HepG2 (cell line): ENCODE data around the gene SMCO1. TPM values are rescaled to one million over a fixed set of nuclear protein-coding genes. Genes with fewer than 3 reads are reported as not detected.

Experiments used
- ATAC-seq: fragments of 200-7000 bp; cut with Tn5 transposase; 3 replicates; pipeline ENCODE4 v1.9.1; 2020; ENCODE audit warnings: mild to moderate bottlenecking, moderate library complexity
- BruUV-seq: library from RNA; stranded (reverse); fragments of 400-500 nt; replicated peaks from 2 replicates; lab custom pipeline; 2021; lab: Mats Ljungman, UMichigan
- CTCF ChIA-PET: fragments of 300-600 bp; formaldehyde crosslinking; extraction: SDS; loops from one replicate; lab custom pipeline; 2021; ENCODE audit warnings: low total read pairs, inconsistent platforms, low intra/inter-chr PET ratio; lab: Yijun Ruan, JAX
- POLR2A ChIA-PET: fragments of 350-600 bp; sonication (Branson Sonifier 250); formaldehyde crosslinking; loops from one replicate; lab custom pipeline; 2020; ENCODE audit warnings: antibody characterized with exemption, inconsistent platforms; lab: Yijun Ruan, JAX
- DNase-seq: peaks from one replicate; pipeline ENCODE4 v3.0.0-alpha.2; 2015; ENCODE audit warnings: low spot score
- FAIRE-seq: peaks from 3 replicates; lab custom pipeline; 2011; peaks lifted over from hg19 to GRCh38; lab: Jason Lieb, UNC
- H2AFZ ChIP-seq: one replicate; pipeline ENCODE4 v1.6.1; 2011; ENCODE audit warnings: low read length, inconsistent platforms
- H3K27ac ChIP-seq: fragments of 300-600 bp; 3 replicates; pipeline ENCODE4 v1.8.0; 2011; ENCODE audit warnings: mixed run types, mild to moderate bottlenecking, mixed read lengths, low read length, inconsistent platforms; ENCODE audit not compliant: insufficient read depth; ENCODE audit errors: extremely low read length
- H3K27me3 ChIP-seq, 2 experiments: fragments of 200-600 bp in 1 of 2; 2 replicates in 1 of 2; 3 replicates in 1 of 2; pipeline versions ENCODE4 v1.6.0 to v1.8.0; 2011; ENCODE audit warnings: low read length in 2 of 2, mild to moderate bottlenecking in 2 of 2, moderate library complexity in 2 of 2, inconsistent platforms in 1 of 2; ENCODE audit not compliant: insufficient read depth in 2 of 2, control insufficient read depth in 1 of 2
- H3K36me3 ChIP-seq, 2 experiments: fragments of 200-600 bp in 1 of 2; replicated peaks in 1 of 2; 2 replicates in 1 of 2; 3 replicates in 1 of 2; pipeline versions ENCODE4 v1.5.1 to v1.8.0; 2011; ENCODE audit warnings: low read length in 2 of 2, inconsistent platforms in 1 of 2; ENCODE audit not compliant: insufficient read depth in 2 of 2, control insufficient read depth in 1 of 2
- H3K4me1 ChIP-seq: 2 replicates; pipeline ENCODE4 v1.5.1; 2012; ENCODE audit warnings: low read length, inconsistent platforms; ENCODE audit not compliant: insufficient read depth
- H3K4me2 ChIP-seq: 2 replicates; pipeline ENCODE4 v1.6.0; 2011; ENCODE audit warnings: low read depth, low read length, inconsistent platforms
- H3K4me3 ChIP-seq, 3 experiments: fragments of 200-600 bp in 1 of 3; sonication (generic), shearing (Covaris generic) in 1 of 3; replicated peaks in 1 of 3; 2 replicates each; pipeline ENCODE4 v1.5.1; 2011 to 2016; ENCODE audit warnings: low read length in 3 of 3, inconsistent platforms in 2 of 3, low read depth in 2 of 3, mild to moderate bottlenecking in 2 of 3, control low read depth in 1 of 3, mixed read lengths in 1 of 3; ENCODE audit not compliant: insufficient read depth in 1 of 3
- H3K79me2 ChIP-seq: one replicate; pipeline ENCODE4 v1.6.1; 2011; ENCODE audit warnings: low read length, inconsistent platforms; ENCODE audit not compliant: insufficient read depth
- H3K9ac ChIP-seq: 2 replicates; pipeline ENCODE4 v1.6.0; 2011; ENCODE audit warnings: mild to moderate bottlenecking, low read depth, low read length, inconsistent platforms; ENCODE audit not compliant: insufficient read depth
- H3K9me3 ChIP-seq: 2 replicates; pipeline ENCODE4 v1.5.1; 2012; ENCODE audit warnings: mild to moderate bottlenecking, low read length
- H4K20me1 ChIP-seq: 2 replicates; pipeline ENCODE4 v1.6.0; 2011; ENCODE audit warnings: inconsistent platforms, mild to moderate bottlenecking, low read length, moderate library complexity; ENCODE audit not compliant: insufficient read depth
- ATF1 ChIP-seq: IDR thresholded peaks from 2 replicates; pipeline ENCODE4 v1.6.1; 2016; ENCODE audit warnings: mild to moderate bottlenecking, control low read depth
- ATF7 ChIP-seq, 2 experiments: fragments of 450-650 bp in 1 of 2; sonication (generic) in 1 of 2; formaldehyde crosslinking in 1 of 2; IDR thresholded peaks; 2 replicates each; pipeline versions ENCODE4 v1.4.0 to v1.6.1; 2016 to 2020; ENCODE audit warnings: antibody characterized with exemption in 1 of 2, mild to moderate bottlenecking in 1 of 2, missing genetic modification reagents in 1 of 2
- ATF7-NPFF ChIP-seq: sonication (generic); formaldehyde crosslinking; IDR thresholded peaks from 2 replicates; pipeline ENCODE4 v1.8.1; 2023; ENCODE audit warnings: mild to moderate bottlenecking, low read depth, missing genetic modification reagents, moderate library complexity
- ERF ChIP-seq: IDR thresholded peaks from 2 replicates; pipeline ENCODE4 v1.6.1; 2018; ENCODE audit warnings: missing biosample characterization, missing genetic modification reagents
- FLYWCH1 ChIP-seq: sonication (generic); formaldehyde crosslinking; IDR thresholded peaks from 2 replicates; pipeline ENCODE4 v1.8.1; 2023; ENCODE audit warnings: mild to moderate bottlenecking, missing genetic modification reagents
- GABPB1 ChIP-seq: IDR thresholded peaks from 2 replicates; pipeline ENCODE4 v1.6.1; 2016; ENCODE audit warnings: mild to moderate bottlenecking, missing genetic modification reagents, moderate library complexity, missing compliant biosample characterization
- HES4 ChIP-seq: sonication (generic); formaldehyde crosslinking; IDR thresholded peaks from 2 replicates; pipeline ENCODE4 v1.9.0; 2021; ENCODE audit warnings: mild to moderate bottlenecking, missing genetic modification reagents, borderline replicate concordance
- HNRNPL ChIP-seq: fragments of 200-400 bp; formaldehyde crosslinking; IDR thresholded peaks from 2 replicates; pipeline ENCODE4 v1.6.1; 2017; ENCODE audit warnings: mild to moderate bottlenecking, low read depth, low read length
- NFYB ChIP-seq: sonication (generic); formaldehyde crosslinking; IDR thresholded peaks from 2 replicates; pipeline ENCODE4 v1.4.0; 2020; ENCODE audit warnings: missing genetic modification reagents
- RBAK ChIP-seq: sonication (generic); formaldehyde crosslinking; IDR thresholded peaks from 2 replicates; pipeline ENCODE4 v1.5.1; 2020; ENCODE audit warnings: mild to moderate bottlenecking, missing genetic modification reagents
- RBM39 ChIP-seq: fragments of 200-400 bp; formaldehyde crosslinking; IDR thresholded peaks from one replicate; pipeline ENCODE4 v1.6.1; 2018; ENCODE audit warnings: antibody characterized with exemption, mild to moderate bottlenecking, low read depth, low read length; ENCODE audit not compliant: poor library complexity, severe bottlenecking
- SMARCE1 ChIP-seq: fragments of 450-650 bp; IDR thresholded peaks from 2 replicates; pipeline ENCODE4 v1.6.1; 2017; ENCODE audit warnings: borderline replicate concordance
- SP4 ChIP-seq: sonication (generic); formaldehyde crosslinking; IDR thresholded peaks from 2 replicates; pipeline ENCODE4 v1.8.1; 2023; ENCODE audit warnings: mild to moderate bottlenecking, missing genetic modification reagents
- STAT5B ChIP-seq: sonication (generic); formaldehyde crosslinking; IDR thresholded peaks from 2 replicates; pipeline ENCODE4 v1.4.0; 2020; ENCODE audit warnings: missing genetic modification reagents
- ZNF678 ChIP-seq: sonication (generic); formaldehyde crosslinking; IDR thresholded peaks from 2 replicates; pipeline ENCODE4 v1.4.0; 2020; ENCODE audit warnings: mild to moderate bottlenecking, missing genetic modification reagents
- ZNF709 ChIP-seq: sonication (generic); formaldehyde crosslinking; IDR thresholded peaks from 2 replicates; pipeline ENCODE4 v1.5.0; 2020; ENCODE audit warnings: mild to moderate bottlenecking, missing genetic modification reagents
- WGBS: methylation state at CpG from one replicate; pipeline ENCODE4 v1.1.6; 2017; ENCODE audit warnings: low lambda C conversion rate; 5-methylcytosine and 5-hydroxymethylcytosine counted together
- in situ Hi-C: cut with HindIII; loops from 2 replicates; pipeline ENCODE4 v1.10.0; 2017; ENCODE audit warnings: low pct_unique_long_range_greater_than_20kb; ENCODE audit not compliant: extremely low pct_ligation_motif_present
- intact Hi-C: fragments of 100-400 bp; cut with micrococcal nuclease; formaldehyde crosslinking; loops from one replicate; pipeline ENCODE4 v1.10.0; 2022; ENCODE audit not compliant: unreplicated experiment
- polyA plus RNA-seq, 8 experiments: library from polyadenylated mRNA; depleted of rRNA in 3 of 8; stranded (reverse) in 7 of 8; unstranded in 1 of 8; fragments of >200 nt; fragmentation: Illumina TruSeq in 4 of 8; extraction: Trizol in 4 of 8; gene quantifications; 2 replicates each; pipeline versions ENCODE4 v1.2.1 to v1.2.3, GENCODE V29; 2011 to 2016; ENCODE audit warnings: low read depth in 4 of 8, missing spikeins in 1 of 8, mixed read lengths in 1 of 8; ENCODE audit not compliant: insufficient read depth in 1 of 8
- total RNA-seq, 5 experiments: library from RNA; depleted of rRNA; stranded (reverse); fragments of >200 nt; fragmentation: Illumina TruSeq; extraction: Trizol; gene quantifications; 2 replicates each; pipeline ENCODE4 v1.2.3, GENCODE V29; 2016; ENCODE audit warnings: low read depth in 1 of 5
- TF ChIP-seq, protein P1 (sequence below): sonication (generic); formaldehyde crosslinking; IDR thresholded peaks from 2 replicates; pipeline ENCODE4 v1.8.0; 2022; ENCODE audit warnings: missing genetic modification reagents, mild to moderate bottlenecking, moderate library complexity, borderline replicate concordance
- TF ChIP-seq, protein P2 (sequence below): sonication (generic); formaldehyde crosslinking; IDR thresholded peaks from 2 replicates; pipeline ENCODE4 v1.8.1; 2022; ENCODE audit warnings: mild to moderate bottlenecking, missing genetic modification reagents
- TF ChIP-seq, protein P3 (sequence below): sonication (generic); formaldehyde crosslinking; IDR thresholded peaks from 2 replicates; pipeline ENCODE4 v1.5.0; 2020; ENCODE audit warnings: mild to moderate bottlenecking, missing genetic modification reagents

Gene SMCO1
- total and polyA plus RNA-seq, 2 of the 13 experiments (the other 11 are each of a cell fraction or from before 2014, with no cell fraction given) = not detected

GRCh38 chr3:196503196-196504076 lies 11.7 kb downstream of the SMCO1 start, which contains the start of gene RNF168:
RNF168 (minus strand) TSS chr3:196503768; CDS start chr3:196503173, 595 bp downstream.
- no peaks in the 10 kb centered on the region for H3K9me3 ChIP-seq
- H3K4me1 ChIP-seq = peaks cover 43% of the 10 kb centered on the region
- intact Hi-C loops = no loop called here
- DNase-seq = peak; percentile 92
- no peak within 1 kb of the TSS for H2AFZ ChIP-seq
- peak within 1 kb of the TSS; percentile 90 to 99 (median 99) for H3K4me3 ChIP-seq
- peaks cover 3% of the 10 kb centered on the region; the same call in 1 of the 2 replicates for H4K20me1 ChIP-seq
- H3K27ac ChIP-seq = peak within 1 kb of the TSS; percentile 90
- TSS peak; percentile 63 for BruUV-seq
- no peaks in the 10 kb centered on the region; a peak in 1 of 5 replicates for H3K27me3 ChIP-seq
- peak within 1 kb of the TSS; percentile 87 for H3K9ac ChIP-seq
- CTCF ChIA-PET = interaction anchor here (1.3 kb wide), 1 partner anchor 19 kb away, joined by 3 read pairs; no protein-coding TSS in a partner anchor
- peaks cover 47% of the 10 kb centered on the region for H3K79me2 ChIP-seq
- POLR2A ChIA-PET = interaction anchor here (1.1 to 2.1 kb wide), 5 partner anchors 9 to 185 kb away, joined by 4 to 7 read pairs (median 5); partner anchors contain the start of genes DYNLT2B, FBXO45 and WDR53
- in situ Hi-C loops = no loop called here
- 6% methylated on average over 45 of the region's 75 CpGs for WGBS
- peak; percentile 90 for ATAC-seq
- peak within 1 kb of the TSS; percentile 81 for H3K4me2 ChIP-seq
- FAIRE-seq = peak; percentile 79
- H3K36me3 ChIP-seq = 0 out of 5 replicates have a peak, but pooled peaks cover 0 to 2% of the 10 kb centered on the region in 2 experiments
- TF ChIP-seq RBM39 (no peak), SMARCE1 (no peak), GABPB1 (CRISPR knock-in tag) (peak; percentile 97), ATF7 (IDR thresholded peaks at IDR 0.05) (no peak), ATF7 (CRISPR knock-in tag; IDR thresholded peaks at IDR 0.05) (no peak), NFYB (CRISPR knock-in tag) (peak; percentile 82), SP4 (peak; percentile 72), ATF7-NPFF (0 out of 2 replicates have a peak, but pooled peaks have one; percentile 29), RBAK (no peak), STAT5B (CRISPR knock-in tag) (no peak), HES4 (CRISPR knock-in tag) (no peak), ERF (CRISPR knock-in tag) (peak; percentile 58; the same call in 1 of the 2 replicates), ZNF678 (CRISPR knock-in tag) (no peak), FLYWCH1 (CRISPR knock-in tag) (no peak), ATF1 (CRISPR knock-in tag) (peak; percentile 85), HNRNPL (no peak), ZNF709 (CRISPR knock-in tag) (peak; percentile 70; the same call in 1 of the 2 replicates)
- TF ChIP-seq, protein P1, sequence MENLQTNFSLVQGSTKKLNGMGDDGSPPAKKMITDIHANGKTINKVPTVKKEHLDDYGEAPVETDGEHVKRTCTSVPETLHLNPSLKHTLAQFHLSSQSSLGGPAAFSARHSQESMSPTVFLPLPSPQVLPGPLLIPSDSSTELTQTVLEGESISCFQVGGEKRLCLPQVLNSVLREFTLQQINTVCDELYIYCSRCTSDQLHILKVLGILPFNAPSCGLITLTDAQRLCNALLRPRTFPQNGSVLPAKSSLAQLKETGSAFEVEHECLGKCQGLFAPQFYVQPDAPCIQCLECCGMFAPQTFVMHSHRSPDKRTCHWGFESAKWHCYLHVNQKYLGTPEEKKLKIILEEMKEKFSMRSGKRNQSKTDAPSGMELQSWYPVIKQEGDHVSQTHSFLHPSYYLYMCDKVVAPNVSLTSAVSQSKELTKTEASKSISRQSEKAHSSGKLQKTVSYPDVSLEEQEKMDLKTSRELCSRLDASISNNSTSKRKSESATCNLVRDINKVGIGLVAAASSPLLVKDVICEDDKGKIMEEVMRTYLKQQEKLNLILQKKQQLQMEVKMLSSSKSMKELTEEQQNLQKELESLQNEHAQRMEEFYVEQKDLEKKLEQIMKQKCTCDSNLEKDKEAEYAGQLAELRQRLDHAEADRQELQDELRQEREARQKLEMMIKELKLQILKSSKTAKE (CRISPR knock-in tag) = peak; percentile 82
- TF ChIP-seq, protein P2, sequence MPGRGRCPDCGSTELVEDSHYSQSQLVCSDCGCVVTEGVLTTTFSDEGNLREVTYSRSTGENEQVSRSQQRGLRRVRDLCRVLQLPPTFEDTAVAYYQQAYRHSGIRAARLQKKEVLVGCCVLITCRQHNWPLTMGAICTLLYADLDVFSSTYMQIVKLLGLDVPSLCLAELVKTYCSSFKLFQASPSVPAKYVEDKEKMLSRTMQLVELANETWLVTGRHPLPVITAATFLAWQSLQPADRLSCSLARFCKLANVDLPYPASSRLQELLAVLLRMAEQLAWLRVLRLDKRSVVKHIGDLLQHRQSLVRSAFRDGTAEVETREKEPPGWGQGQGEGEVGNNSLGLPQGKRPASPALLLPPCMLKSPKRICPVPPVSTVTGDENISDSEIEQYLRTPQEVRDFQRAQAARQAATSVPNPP (CRISPR knock-in tag) = no peak
- TF ChIP-seq, protein P3, sequence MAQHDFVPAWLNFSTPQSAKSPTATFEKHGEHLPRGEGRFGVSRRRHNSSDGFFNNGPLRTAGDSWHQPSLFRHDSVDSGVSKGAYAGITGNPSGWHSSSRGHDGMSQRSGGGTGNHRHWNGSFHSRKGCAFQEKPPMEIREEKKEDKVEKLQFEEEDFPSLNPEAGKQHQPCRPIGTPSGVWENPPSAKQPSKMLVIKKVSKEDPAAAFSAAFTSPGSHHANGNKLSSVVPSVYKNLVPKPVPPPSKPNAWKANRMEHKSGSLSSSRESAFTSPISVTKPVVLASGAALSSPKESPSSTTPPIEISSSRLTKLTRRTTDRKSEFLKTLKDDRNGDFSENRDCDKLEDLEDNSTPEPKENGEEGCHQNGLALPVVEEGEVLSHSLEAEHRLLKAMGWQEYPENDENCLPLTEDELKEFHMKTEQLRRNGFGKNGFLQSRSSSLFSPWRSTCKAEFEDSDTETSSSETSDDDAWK (CRISPR knock-in tag) = no peak
